HepG2 (cell line): ENCODE results near the gene FLAD1. TPM values are rescaled to one million over a fixed set of nuclear protein-coding genes. Genes with fewer than 3 reads are reported as not detected.

Experiments
- ATAC-seq: fragments of 200-7000 bp; cut with Tn5 transposase; 3 replicates; pipeline ENCODE4 v1.9.1; 2020; ENCODE audit warnings: mild to moderate bottlenecking, moderate library complexity
- BruUV-seq: library from RNA; stranded (reverse); fragments of 400-500 nt; replicated peaks from 2 replicates; lab custom pipeline; 2021; lab: Mats Ljungman, UMichigan
- CTCF ChIA-PET: fragments of 300-600 bp; formaldehyde crosslinking; extraction: SDS; loops from one replicate; lab custom pipeline; 2021; ENCODE audit warnings: low total read pairs, inconsistent platforms, low intra/inter-chr PET ratio; lab: Yijun Ruan, JAX
- POLR2A ChIA-PET: fragments of 350-600 bp; sonication (Branson Sonifier 250); formaldehyde crosslinking; loops from one replicate; lab custom pipeline; 2020; ENCODE audit warnings: antibody characterized with exemption, inconsistent platforms; lab: Yijun Ruan, JAX
- DNase-seq: peaks from one replicate; pipeline ENCODE4 v3.0.0-alpha.2; 2015; ENCODE audit warnings: low spot score
- FAIRE-seq: peaks from 3 replicates; lab custom pipeline; 2011; peaks lifted over from hg19 to GRCh38; lab: Jason Lieb, UNC
- H2AFZ ChIP-seq: one replicate; pipeline ENCODE4 v1.6.1; 2011; ENCODE audit warnings: low read length, inconsistent platforms
- H3K27ac ChIP-seq: fragments of 300-600 bp; 3 replicates; pipeline ENCODE4 v1.8.0; 2011; ENCODE audit warnings: mixed run types, mild to moderate bottlenecking, mixed read lengths, low read length, inconsistent platforms; ENCODE audit not compliant: insufficient read depth; ENCODE audit errors: extremely low read length
- H3K27me3 ChIP-seq, 2 experiments: fragments of 200-600 bp in 1 of 2; 2 replicates in 1 of 2; 3 replicates in 1 of 2; pipeline versions ENCODE4 v1.6.0 to v1.8.0; 2011; ENCODE audit warnings: low read length in 2 of 2, mild to moderate bottlenecking in 2 of 2, moderate library complexity in 2 of 2, inconsistent platforms in 1 of 2; ENCODE audit not compliant: insufficient read depth in 2 of 2, control insufficient read depth in 1 of 2
- H3K36me3 ChIP-seq, 2 experiments: fragments of 200-600 bp in 1 of 2; replicated peaks in 1 of 2; 2 replicates in 1 of 2; 3 replicates in 1 of 2; pipeline versions ENCODE4 v1.5.1 to v1.8.0; 2011; ENCODE audit warnings: low read length in 2 of 2, inconsistent platforms in 1 of 2; ENCODE audit not compliant: insufficient read depth in 2 of 2, control insufficient read depth in 1 of 2
- H3K4me1 ChIP-seq: 2 replicates; pipeline ENCODE4 v1.5.1; 2012; ENCODE audit warnings: low read length, inconsistent platforms; ENCODE audit not compliant: insufficient read depth
- H3K4me2 ChIP-seq: 2 replicates; pipeline ENCODE4 v1.6.0; 2011; ENCODE audit warnings: low read depth, low read length, inconsistent platforms
- H3K4me3 ChIP-seq, 3 experiments: fragments of 200-600 bp in 1 of 3; sonication (generic), shearing (Covaris generic) in 1 of 3; replicated peaks in 1 of 3; 2 replicates each; pipeline ENCODE4 v1.5.1; 2011 to 2016; ENCODE audit warnings: low read length in 3 of 3, inconsistent platforms in 2 of 3, low read depth in 2 of 3, mild to moderate bottlenecking in 2 of 3, control low read depth in 1 of 3, mixed read lengths in 1 of 3; ENCODE audit not compliant: insufficient read depth in 1 of 3
- H3K79me2 ChIP-seq: one replicate; pipeline ENCODE4 v1.6.1; 2011; ENCODE audit warnings: low read length, inconsistent platforms; ENCODE audit not compliant: insufficient read depth
- H3K9ac ChIP-seq: 2 replicates; pipeline ENCODE4 v1.6.0; 2011; ENCODE audit warnings: mild to moderate bottlenecking, low read depth, low read length, inconsistent platforms; ENCODE audit not compliant: insufficient read depth
- H3K9me3 ChIP-seq: 2 replicates; pipeline ENCODE4 v1.5.1; 2012; ENCODE audit warnings: mild to moderate bottlenecking, low read length
- H4K20me1 ChIP-seq: 2 replicates; pipeline ENCODE4 v1.6.0; 2011; ENCODE audit warnings: inconsistent platforms, mild to moderate bottlenecking, low read length, moderate library complexity; ENCODE audit not compliant: insufficient read depth
- ELF1 ChIP-seq: sonication (generic); formaldehyde crosslinking; IDR thresholded peaks from 2 replicates; pipeline ENCODE4 v1.4.0; 2020; ENCODE audit warnings: missing genetic modification reagents
- ETV6 ChIP-seq: sonication (generic); formaldehyde crosslinking; conservative IDR thresholded peaks from 2 replicates; pipeline ENCODE4 v1.4.0; 2020; ENCODE audit warnings: missing genetic modification reagents
- HNRNPK ChIP-seq: fragments of 200-400 bp; formaldehyde crosslinking; IDR thresholded peaks from 2 replicates; pipeline ENCODE4 v1.6.1; 2018; ENCODE audit warnings: low read length, low read depth, moderate library complexity, mild to moderate bottlenecking; ENCODE audit not compliant: poor library complexity, severe bottlenecking
- MYPOP ChIP-seq: sonication (generic); formaldehyde crosslinking; IDR thresholded peaks from 2 replicates; pipeline ENCODE4 v1.8.1; 2023; ENCODE audit warnings: mild to moderate bottlenecking, moderate library complexity, missing genetic modification reagents
- NFRKB ChIP-seq: fragments of 450-650 bp; IDR thresholded peaks from 2 replicates; pipeline ENCODE4 v1.6.1; 2017
- POLR2A ChIP-seq, 2 experiments: IDR thresholded peaks; 2 replicates each; pipeline ENCODE4 v1.6.1; 2011; ENCODE audit warnings: low read depth in 2 of 2, low read length in 2 of 2, mild to moderate bottlenecking in 1 of 2, moderate library complexity in 1 of 2; ENCODE audit not compliant: insufficient read depth in 1 of 2
- POLR2G ChIP-seq: fragments of 200-400 bp; formaldehyde crosslinking; IDR thresholded peaks from 2 replicates; pipeline ENCODE4 v1.6.1; 2018; ENCODE audit warnings: mild to moderate bottlenecking, low read depth, low read length, moderate library complexity
- PRDM4 ChIP-seq: sonication (generic); formaldehyde crosslinking; IDR thresholded peaks from 2 replicates; pipeline ENCODE4 v1.9.0; 2021; ENCODE audit warnings: missing genetic modification reagents, borderline replicate concordance
- PTBP1 ChIP-seq: fragments of 200-400 bp; formaldehyde crosslinking; IDR thresholded peaks from 2 replicates; pipeline ENCODE4 v1.6.1; 2018; ENCODE audit warnings: low read length, low read depth; ENCODE audit not compliant: poor library complexity, severe bottlenecking
- RCOR2 ChIP-seq: IDR thresholded peaks from 2 replicates; pipeline ENCODE4 v1.6.1; 2016; ENCODE audit warnings: missing biosample characterization, missing genetic modification reagents
- RNF2 ChIP-seq: fragments of 450-650 bp; conservative IDR thresholded peaks from 2 replicates; pipeline ENCODE4 v1.6.1; 2016; ENCODE audit warnings: low read depth
- TSC22D2 ChIP-seq: sonication (generic); formaldehyde crosslinking; IDR thresholded peaks from 2 replicates; pipeline ENCODE4 v1.5.1; 2020; ENCODE audit warnings: missing genetic modification reagents, mild to moderate bottlenecking, borderline replicate concordance
- ZBTB46 ChIP-seq: sonication (generic); formaldehyde crosslinking; IDR thresholded peaks from 2 replicates; pipeline ENCODE4 v1.4.0; 2020; ENCODE audit warnings: mild to moderate bottlenecking, missing genetic modification reagents, borderline replicate concordance
- ZNF224 ChIP-seq: sonication (generic); formaldehyde crosslinking; IDR thresholded peaks from 2 replicates; pipeline ENCODE4 v1.5.0; 2020; ENCODE audit warnings: mild to moderate bottlenecking, missing genetic modification reagents
- ZNF329 ChIP-seq: sonication (generic); formaldehyde crosslinking; IDR thresholded peaks from 2 replicates; pipeline ENCODE4 v1.9.0; 2021; ENCODE audit warnings: low read depth, mild to moderate bottlenecking, missing genetic modification reagents
- WGBS: methylation state at CpG from one replicate; pipeline ENCODE4 v1.1.6; 2017; ENCODE audit warnings: low lambda C conversion rate; 5-methylcytosine and 5-hydroxymethylcytosine counted together
- in situ Hi-C: cut with HindIII; loops from 2 replicates; pipeline ENCODE4 v1.10.0; 2017; ENCODE audit warnings: low pct_unique_long_range_greater_than_20kb; ENCODE audit not compliant: extremely low pct_ligation_motif_present
- intact Hi-C: fragments of 100-400 bp; cut with micrococcal nuclease; formaldehyde crosslinking; loops from one replicate; pipeline ENCODE4 v1.10.0; 2022; ENCODE audit not compliant: unreplicated experiment
- polyA plus RNA-seq, 8 experiments: library from polyadenylated mRNA; depleted of rRNA in 3 of 8; stranded (reverse) in 7 of 8; unstranded in 1 of 8; fragments of >200 nt; fragmentation: Illumina TruSeq in 4 of 8; extraction: Trizol in 4 of 8; gene quantifications; 2 replicates each; pipeline versions ENCODE4 v1.2.1 to v1.2.3, GENCODE V29; 2011 to 2016; ENCODE audit warnings: low read depth in 4 of 8, missing spikeins in 1 of 8, mixed read lengths in 1 of 8; ENCODE audit not compliant: insufficient read depth in 1 of 8
- total RNA-seq, 5 experiments: library from RNA; depleted of rRNA; stranded (reverse); fragments of >200 nt; fragmentation: Illumina TruSeq; extraction: Trizol; gene quantifications; 2 replicates each; pipeline ENCODE4 v1.2.3, GENCODE V29; 2016; ENCODE audit warnings: low read depth in 1 of 5
- TF ChIP-seq, protein P1 (sequence below): sonication (generic); IDR thresholded peaks from 2 replicates; pipeline ENCODE4 v1.6.1; 2016; ENCODE audit warnings: low read depth, borderline replicate concordance
- TF ChIP-seq, protein P2 (sequence below): sonication (generic); formaldehyde crosslinking; IDR thresholded peaks from 2 replicates; pipeline ENCODE4 v1.8.0; 2022; ENCODE audit warnings: missing genetic modification reagents, mild to moderate bottlenecking, inconsistent platforms, borderline replicate concordance

Gene FLAD1
- total and polyA plus RNA-seq, 2 of the 13 experiments (the other 11 are each of a cell fraction or from before 2014, with no cell fraction given): 25.9 to 32.8 TPM

- CTCF ChIA-PET: interaction anchor here (2.8 to 6.8 kb wide), 2 partner anchors 17 to 94 kb away, joined by 11 to 54 read pairs; no protein-coding TSS in a partner anchor
- BruUV-seq: no TSS peak
- FAIRE-seq (no peak), ATAC-seq (no peak), DNase-seq (no peak)
- in situ Hi-C loops (no loop called here), intact Hi-C loops (loop anchor here (1.0 to 5.0 kb wide), 3 partner anchors 27 to 443 kb away; partner anchors contain the start of genes PYGO2 and UBE2Q1)
- H3K27ac ChIP-seq: peak overlapping the region; percentile 97
- POLR2A ChIA-PET: interaction anchor here (0.8 to 6.7 kb wide), 16 partner anchors 10 to 126 kb away, joined by 3 to 90 read pairs (median 6); partner anchors contain the start of genes FLAD1, PBXIP1, PMVK and SHC1
- H3K4me3 ChIP-seq: peak overlapping the region; percentile 72 to 86 (median 84)
- peak overlapping the region; percentile 100 for H3K4me2 ChIP-seq
- H3K27me3 ChIP-seq: no peaks in the 10 kb centered on the region; a peak in 1 of 5 replicates
- WGBS: 0% methylated on average over 8 of the region's 13 CpGs
- no peak overlapping the region for H2AFZ ChIP-seq
- H4K20me1 ChIP-seq: no peaks in the 10 kb centered on the region
- TF ChIP-seq ELF1 (CRISPR knock-in tag) (no peak), ZNF224 (CRISPR knock-in tag) (0 out of 2 replicates have a peak, but pooled peaks have one; percentile 17), TSC22D2 (CRISPR knock-in tag) (no peak), PRDM4 (no peak), ZNF329 (0 out of 2 replicates have a peak, but pooled peaks have one; percentile 22), MYPOP (CRISPR knock-in tag) (0 out of 2 replicates have a peak, but pooled peaks have one; percentile 5), ETV6 (0 out of 2 replicates have a peak, but pooled peaks have one; percentile 5), HNRNPK (peak; percentile 39), NFRKB (no peak), RCOR2 (CRISPR knock-in tag) (no peak), PTBP1 (no peak), POLR2A (IDR thresholded peaks at IDR 0.05; ENCODE audit: insufficient read depth in 1 of 2, low read depth in 2 of 2, low read length in 2 of 2) (peak in 1 of 2 experiments; percentile 26; a peak in 1 of 4 replicates), POLR2G (peak; percentile 19; the same call in 1 of the 2 replicates), RNF2 (no peak), ZBTB46 (CRISPR knock-in tag) (no peak)
- TF ChIP-seq, protein P1, sequence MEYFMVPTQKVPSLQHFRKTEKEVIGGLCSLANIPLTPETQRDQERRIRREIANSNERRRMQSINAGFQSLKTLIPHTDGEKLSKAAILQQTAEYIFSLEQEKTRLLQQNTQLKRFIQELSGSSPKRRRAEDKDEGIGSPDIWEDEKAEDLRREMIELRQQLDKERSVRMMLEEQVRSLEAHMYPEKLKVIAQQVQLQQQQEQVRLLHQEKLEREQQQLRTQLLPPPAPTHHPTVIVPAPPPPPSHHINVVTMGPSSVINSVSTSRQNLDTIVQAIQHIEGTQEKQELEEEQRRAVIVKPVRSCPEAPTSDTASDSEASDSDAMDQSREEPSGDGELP: no peak
- TF ChIP-seq, protein P2, sequence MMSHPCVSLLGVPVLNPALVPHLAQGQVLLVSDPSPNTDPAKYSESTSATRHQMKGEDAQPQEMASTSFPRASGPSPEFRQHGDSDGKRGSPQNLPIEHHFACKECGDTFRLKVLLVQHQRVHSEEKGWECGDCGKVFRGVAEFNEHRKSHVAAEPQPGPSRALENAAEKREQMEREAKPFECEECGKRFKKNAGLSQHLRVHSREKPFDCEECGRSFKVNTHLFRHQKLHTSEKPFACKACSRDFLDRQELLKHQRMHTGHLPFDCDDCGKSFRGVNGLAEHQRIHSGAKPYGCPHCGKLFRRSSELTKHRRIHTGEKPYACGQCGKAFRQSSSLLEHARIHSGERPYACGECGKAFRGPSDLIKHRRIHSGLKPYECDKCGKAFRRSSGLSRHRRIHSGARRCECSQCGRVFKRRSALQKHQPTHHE (CRISPR knock-in tag): no peak
- H3K9ac ChIP-seq: peak overlapping the region; percentile 97
- peaks cover 32% of the 10 kb centered on the region for H3K4me1 ChIP-seq
- peaks cover 20% of the 10 kb centered on the region for H3K79me2 ChIP-seq
- H3K36me3 ChIP-seq: no peaks in the 10 kb centered on the region
- H3K9me3 ChIP-seq: no peaks in the 10 kb centered on the region
These were observed 17.2 kb downstream of the FLAD1 start for GRCh38 chr1:155000411-155000725.
